OCI-LY1 (cell line): ENCODE data around the gene BICD1.

Source experiments
- H2AFZ ChIP-seq: fragments of 200-600 bp; sonication (generic), shearing (Covaris generic); 2 replicates; pipeline ENCODE4 v1.6.0; 2014; ENCODE audit warnings: antibody characterized with exemption, mild to moderate bottlenecking, low read length
- H3F3A ChIP-seq: fragments of 200-600 bp; sonication (generic), shearing (Covaris generic); 2 replicates; pipeline ENCODE4 v1.6.0; 2014; ENCODE audit warnings: mild to moderate bottlenecking, antibody characterized with exemption, low read length, moderate library complexity; ENCODE audit not compliant: insufficient read depth
- H3K27ac ChIP-seq: fragments of 200-600 bp; sonication (generic); 2 replicates; pipeline ENCODE4 v1.5.1; 2014; ENCODE audit warnings: low read length, mixed run types, mild to moderate bottlenecking, low read depth; ENCODE audit not compliant: poor library complexity, severe bottlenecking
- H3K27me3 ChIP-seq: fragments of 200-600 bp; sonication (generic); 2 replicates; pipeline ENCODE4 v1.6.0; 2014; ENCODE audit warnings: antibody characterized with exemption, mild to moderate bottlenecking, low read length, moderate library complexity; ENCODE audit not compliant: insufficient read depth
- H3K36me3 ChIP-seq: fragments of 200-600 bp; sonication (generic); 2 replicates; pipeline ENCODE4 v1.6.1; 2014; ENCODE audit warnings: mild to moderate bottlenecking, antibody characterized with exemption, low read length, moderate library complexity, mixed read lengths; ENCODE audit not compliant: insufficient read depth
- H3K4me1 ChIP-seq: fragments of 200-600 bp; sonication (generic); 2 replicates; pipeline ENCODE4 v1.5.1; 2014; ENCODE audit warnings: mild to moderate bottlenecking, low read length, moderate library complexity; ENCODE audit not compliant: insufficient read depth, severe bottlenecking
- H3K4me2 ChIP-seq: fragments of 200-600 bp; sonication (generic), shearing (Covaris generic); 2 replicates; pipeline ENCODE4 v1.6.1; 2014; ENCODE audit warnings: low read length
- H3K4me3 ChIP-seq: fragments of 200-600 bp; sonication (generic); 2 replicates; pipeline ENCODE4 v1.5.1; 2014; ENCODE audit warnings: low read length, low read depth, mild to moderate bottlenecking, mixed read lengths; ENCODE audit not compliant: poor library complexity, severe bottlenecking
- H3K79me2 ChIP-seq: fragments of 200-600 bp; shearing (Covaris generic); 2 replicates; pipeline ENCODE4 v1.6.1; 2016; ENCODE audit warnings: mixed run types, low read length, mixed read lengths; ENCODE audit not compliant: insufficient read depth
- H3K9ac ChIP-seq: fragments of 200-600 bp; sonication (generic), shearing (Covaris generic); 2 replicates; pipeline ENCODE4 v1.6.1; 2014; ENCODE audit warnings: mild to moderate bottlenecking, low read length, mixed read lengths
- H3K9me2 ChIP-seq: fragments of 200-600 bp; sonication (generic), shearing (Covaris generic); 2 replicates; pipeline ENCODE4 v1.6.1; 2014; ENCODE audit warnings: low read depth, mild to moderate bottlenecking, low read length, mixed read lengths
- H3K9me3 ChIP-seq: fragments of 200-600 bp; shearing (Covaris generic); 2 replicates; pipeline ENCODE4 v1.6.1; 2014; ENCODE audit warnings: low read length, mixed read lengths
- H4K20me1 ChIP-seq: fragments of 200-600 bp; sonication (generic), shearing (Covaris generic); 2 replicates; pipeline ENCODE4 v1.6.0; 2016; ENCODE audit warnings: mild to moderate bottlenecking, low read length; ENCODE audit not compliant: insufficient read depth
- EZH2 ChIP-seq: fragments of 200-600 bp; sonication (generic), shearing (Covaris generic); IDR thresholded peaks from 2 replicates; pipeline ENCODE4 v1.8.0; 2017; ENCODE audit warnings: borderline replicate concordance, mixed run types, mild to moderate bottlenecking, antibody characterized with exemption, low read length, moderate library complexity, mixed read lengths
- TF ChIP-seq, protein P1 (sequence below): fragments of 200-600 bp; sonication (generic), shearing (Covaris generic); IDR thresholded peaks from 2 replicates; pipeline ENCODE4 v1.5.1; 2017; ENCODE audit warnings: mild to moderate bottlenecking, antibody characterized with exemption, low read length, moderate library complexity, mixed read lengths

BICD1 gene

DNA sequence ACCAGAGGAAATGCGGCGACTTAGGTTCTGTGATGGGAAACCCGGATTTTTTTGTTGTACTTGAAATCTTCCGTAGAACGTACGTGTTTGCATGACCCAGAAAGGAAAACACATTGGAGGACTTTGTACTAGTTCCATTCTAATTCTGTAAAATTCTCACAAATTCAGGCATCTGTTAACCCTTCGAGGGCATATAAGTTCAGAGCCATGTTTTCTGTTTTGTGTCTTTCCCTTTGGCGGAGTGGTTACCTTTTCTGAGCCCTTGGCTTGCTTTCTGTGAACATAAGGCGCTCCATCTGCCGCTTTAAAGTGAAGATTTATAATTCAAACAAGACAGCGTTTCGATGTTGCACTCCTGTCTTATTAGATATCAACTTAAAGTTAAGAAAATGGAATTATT is 34.2 kb downstream of the BICD1 start:
- no peaks in the 10 kb centered on the region for H3K36me3 ChIP-seq
- no peak overlapping the region for H2AFZ ChIP-seq
- peak overlapping the region; percentile 58 for H3K4me3 ChIP-seq
- H3K9me2 ChIP-seq = no peaks in the 10 kb centered on the region
- H3K27me3 ChIP-seq = no peaks in the 10 kb centered on the region
- no peak for TF ChIP-seq EZH2
- TF ChIP-seq, protein P1, sequence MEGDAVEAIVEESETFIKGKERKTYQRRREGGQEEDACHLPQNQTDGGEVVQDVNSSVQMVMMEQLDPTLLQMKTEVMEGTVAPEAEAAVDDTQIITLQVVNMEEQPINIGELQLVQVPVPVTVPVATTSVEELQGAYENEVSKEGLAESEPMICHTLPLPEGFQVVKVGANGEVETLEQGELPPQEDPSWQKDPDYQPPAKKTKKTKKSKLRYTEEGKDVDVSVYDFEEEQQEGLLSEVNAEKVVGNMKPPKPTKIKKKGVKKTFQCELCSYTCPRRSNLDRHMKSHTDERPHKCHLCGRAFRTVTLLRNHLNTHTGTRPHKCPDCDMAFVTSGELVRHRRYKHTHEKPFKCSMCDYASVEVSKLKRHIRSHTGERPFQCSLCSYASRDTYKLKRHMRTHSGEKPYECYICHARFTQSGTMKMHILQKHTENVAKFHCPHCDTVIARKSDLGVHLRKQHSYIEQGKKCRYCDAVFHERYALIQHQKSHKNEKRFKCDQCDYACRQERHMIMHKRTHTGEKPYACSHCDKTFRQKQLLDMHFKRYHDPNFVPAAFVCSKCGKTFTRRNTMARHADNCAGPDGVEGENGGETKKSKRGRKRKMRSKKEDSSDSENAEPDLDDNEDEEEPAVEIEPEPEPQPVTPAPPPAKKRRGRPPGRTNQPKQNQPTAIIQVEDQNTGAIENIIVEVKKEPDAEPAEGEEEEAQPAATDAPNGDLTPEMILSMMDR = no peak
- H3K9ac ChIP-seq = peak overlapping the region; percentile 77
- peak overlapping the region; percentile 99 for H3K27ac ChIP-seq
- peaks cover 7% of the 10 kb centered on the region; the same call in 1 of the 2 replicates for H3F3A ChIP-seq
- H3K79me2 ChIP-seq = peaks cover 44% of the 10 kb centered on the region
- H3K9me3 ChIP-seq = no peaks in the 10 kb centered on the region
- peak overlapping the region; percentile 85 for H3K4me2 ChIP-seq
- peaks cover 95% of the 10 kb centered on the region for H3K4me1 ChIP-seq
- H4K20me1 ChIP-seq = no peaks in the 10 kb centered on the region

DNA sequence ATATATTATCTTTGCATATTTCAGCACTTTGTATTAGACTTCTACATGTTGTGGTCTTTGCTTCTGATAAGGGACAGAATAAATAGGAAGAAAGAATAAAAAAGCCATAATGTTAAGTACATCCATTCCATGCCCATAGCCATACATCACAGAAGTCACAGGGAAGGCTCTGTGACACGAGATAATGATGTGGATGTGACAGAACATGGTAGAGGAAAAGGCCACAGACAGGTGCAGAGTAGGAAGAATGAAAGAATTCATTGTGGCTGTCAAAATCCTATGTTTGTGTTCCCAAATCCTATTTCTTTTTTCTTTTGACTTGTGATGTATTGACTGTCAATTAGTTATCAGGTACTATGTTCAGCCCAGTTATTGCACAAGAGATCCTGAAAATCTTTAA is 38.4 kb downstream of the BICD1 start:
- Histone ChIP-seq H3K4me3 (no peak overlapping the region), H3K9ac (no peak overlapping the region), H3K79me2 (peaks cover 49% of the 10 kb centered on the region), H3K9me2 (no peaks in the 10 kb centered on the region), H2AFZ (no peak overlapping the region), H3K9me3 (no peaks in the 10 kb centered on the region), H3K4me2 (no peak overlapping the region), H4K20me1 (no peaks in the 10 kb centered on the region), H3K4me1 (peaks cover 59% of the 10 kb centered on the region), H3F3A (no peaks in the 10 kb centered on the region), H3K27ac (no peak overlapping the region), H3K27me3 (no peaks in the 10 kb centered on the region), H3K36me3 (peaks cover 22% of the 10 kb centered on the region)
- TF ChIP-seq EZH2 = no peak
- TF ChIP-seq, protein P1 = no peak

DNA sequence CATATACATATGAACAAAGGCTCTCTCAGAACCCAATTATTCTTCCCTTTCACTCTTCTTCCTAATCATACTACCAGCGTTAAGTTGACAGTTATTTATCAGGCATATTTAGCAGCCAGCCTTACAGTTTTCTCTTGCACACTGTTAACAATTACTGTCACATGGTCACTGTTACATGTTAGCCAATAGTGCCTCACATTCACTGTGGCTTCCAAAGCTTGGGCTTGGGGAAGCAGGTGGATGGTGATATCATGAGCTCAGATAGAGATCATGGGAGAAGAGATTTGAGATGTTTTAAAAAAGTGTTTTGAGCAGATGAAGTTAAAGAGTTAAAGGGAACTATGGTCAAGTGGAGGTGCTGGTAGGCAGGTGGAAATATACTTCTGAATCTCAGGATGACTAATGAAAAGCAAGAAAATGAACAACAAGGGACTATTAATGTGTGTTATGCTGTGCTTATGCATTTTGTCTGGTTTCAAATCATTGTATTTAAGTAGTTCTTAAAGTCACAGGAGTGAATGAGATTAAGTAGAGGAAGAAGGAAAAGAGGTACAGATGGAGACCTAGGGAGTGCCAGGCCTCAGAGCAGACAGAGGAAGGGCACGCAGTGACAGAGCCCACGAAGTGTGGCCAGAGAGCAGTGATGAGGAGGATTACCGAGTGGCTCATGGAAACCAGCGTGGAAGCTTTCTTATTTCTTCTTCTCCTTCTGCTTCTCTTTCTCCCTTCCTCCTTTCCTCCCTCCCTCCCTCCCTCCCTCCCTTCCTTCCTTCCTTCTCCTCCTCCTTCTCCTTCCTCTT is 39.6 kb downstream of the BICD1 start:
- peaks cover 23% of the 10 kb centered on the region for H3K36me3 ChIP-seq
- no peaks in the 10 kb centered on the region for H3K27me3 ChIP-seq
- H3K79me2 ChIP-seq = peaks cover 44% of the 10 kb centered on the region
- H3K9ac ChIP-seq = no peak overlapping the region
- no peaks in the 10 kb centered on the region for H3F3A ChIP-seq
- no peak overlapping the region for H3K4me2 ChIP-seq
- peaks cover 48% of the 10 kb centered on the region for H3K4me1 ChIP-seq
- H3K9me3 ChIP-seq = no peaks in the 10 kb centered on the region
- H3K9me2 ChIP-seq = no peaks in the 10 kb centered on the region
- TF ChIP-seq, protein P1 = no peak
- TF ChIP-seq EZH2 = no peak
- peak overlapping the region; percentile 24 for H3K27ac ChIP-seq
- H2AFZ ChIP-seq = no peak overlapping the region
- no peaks in the 10 kb centered on the region for H4K20me1 ChIP-seq
- no peak overlapping the region for H3K4me3 ChIP-seq
